ENCODE results near the gene COL28A1. TPM values are rescaled to one million over a fixed set of nuclear protein-coding genes. Genes with fewer than 3 reads are reported as not detected.

Gene COL28A1
- total and polyA plus RNA-seq, 2 experiments from 2014 or later = 0.31 to 0.70 TPM

- ATAC-seq = no peak
- H3K27ac Mint-ChIP-seq = no peak overlapping the region
Observed at GRCh38 chr7:7554021-7554432, 18.4 kb upstream of the COL28A1 start.

More at GRCh38 chr7:7554021-7554432, 18.4 kb upstream of the COL28A1 start:
- Histone ChIP-seq H3K9me2 (ENCODE audit: insufficient read depth) (no peaks in the 10 kb centered on the region), H4K20me1 (replicated peaks; ENCODE audit: insufficient read depth) (no peaks in the 10 kb centered on the region), H3K79me2 (replicated peaks; ENCODE audit: insufficient read depth) (no peaks in the 10 kb centered on the region), H3F3A (replicated peaks; ENCODE audit: low read depth) (no peaks in the 10 kb centered on the region), H3K27me3 (ENCODE audit: insufficient read depth) (no peaks in the 10 kb centered on the region), H2AFZ (no peak overlapping the region), H3K4me2 (no peak overlapping the region), H3K4me3 (no peak overlapping the region), H3K36me3 (ENCODE audit: insufficient read depth) (no peaks in the 10 kb centered on the region), H3K27ac (ENCODE audit: low read depth) (no peak overlapping the region), H3K4me1 (ENCODE audit: insufficient read depth) (no peaks in the 10 kb centered on the region)
- peaks cover 3% of the 10 kb centered on the region for H3K27me3 Mint-ChIP-seq (ENCODE audit: insufficient read depth, low read depth, poor library complexity)
- H3K36me3 Mint-ChIP-seq (ENCODE audit: low read depth) = peaks cover 14% of the 10 kb centered on the region; the same call in 1 of the 3 replicates
- DNase-seq (ENCODE audit: low spot score) = no peak
- peaks cover 2% of the 10 kb centered on the region; the same call in 1 of the 3 replicates for H3K4me1 Mint-ChIP-seq
- TF ChIP-seq CTCF (conservative IDR thresholded peaks at IDR 0.05; ENCODE audit: low read depth in 2 of 2) (no peak), POLR2AphosphoS5 (IDR thresholded peaks at IDR 0.05; ENCODE audit: low read depth) (no peak), CREB1 (CRISPR knock-in tag; IDR thresholded peaks at IDR 0.05; ENCODE audit: low read depth) (no peak), ZNF462 (CRISPR knock-in tag; IDR thresholded peaks at IDR 0.05) (no peak), JUNB (IDR thresholded peaks at IDR 0.05; ENCODE audit: unreplicated experiment) (no peak), ZNF114 (CRISPR knock-in tag; IDR thresholded peaks at IDR 0.05) (no peak), REST (IDR thresholded peaks at IDR 0.05; ENCODE audit: unreplicated experiment) (no peak), ETS1 (IDR thresholded peaks at IDR 0.05) (no peak), NANOG (IDR thresholded peaks at IDR 0.05; ENCODE audit: borderline replicate concordance) (no peak), EZH2phosphoT487 (IDR thresholded peaks at IDR 0.05; ENCODE audit: unreplicated experiment) (no peak), EZH2 (IDR thresholded peaks at IDR 0.05; ENCODE audit: low read depth, unreplicated experiment) (no peak), ZNF331 (CRISPR knock-in tag; IDR thresholded peaks at IDR 0.05; ENCODE audit: low read depth) (no peak), STAT1 (IDR thresholded peaks at IDR 0.05; ENCODE audit: unreplicated experiment) (no peak)
- no peak overlapping the region for H3K4me3 Mint-ChIP-seq
- H3K9me3 Mint-ChIP-seq = peaks cover 6% of the 10 kb centered on the region; the same call in 1 of the 3 replicates
